WERI-Rb-1 (cell line): ENCODE results near the gene C1orf105.
"Not testable (repeated sequence)": the region's sequence is repeated elsewhere in the genome, so short reads cannot be mapped to it uniquely, and the experiment has no call there.

Experiments
- DNase-seq: peaks from one replicate; pipeline ENCODE4 v3.0.0-alpha.2; 2020
- H3K27ac ChIP-seq: fragments of 250-450 bp; sonication (Bioruptor Pico); 2 replicates; pipeline ENCODE4 v1.5.1; 2020; ENCODE audit warnings: mild to moderate bottlenecking, moderate library complexity
- H3K27me3 ChIP-seq: fragments of 250-450 bp; sonication (Bioruptor Pico); 2 replicates; pipeline ENCODE4 v1.5.1; 2021; ENCODE audit warnings: mild to moderate bottlenecking, low read depth, moderate library complexity; ENCODE audit not compliant: insufficient read depth, severe bottlenecking
- H3K36me3 ChIP-seq: fragments of 250-450 bp; sonication (Bioruptor Pico); 2 replicates; pipeline ENCODE4 v1.5.1; 2020; ENCODE audit warnings: mild to moderate bottlenecking, moderate library complexity
- H3K4me3 ChIP-seq: 2 replicates; pipeline ENCODE4 v1.5.1; 2011; ENCODE audit warnings: low read depth, mild to moderate bottlenecking, control low read depth, low read length
- H3K9me3 ChIP-seq: fragments of 250-450 bp; sonication (Bioruptor Pico); 2 replicates; pipeline ENCODE4 v1.5.1; 2021; ENCODE audit warnings: mild to moderate bottlenecking, moderate library complexity; ENCODE audit not compliant: severe bottlenecking
- TF ChIP-seq, protein P1 (sequence below): IDR thresholded peaks from 2 replicates; pipeline ENCODE4 v1.5.1; 2011; ENCODE audit warnings: low read depth, mild to moderate bottlenecking, control low read depth, inconsistent platforms, low read length

The C1orf105 gene, protein sequence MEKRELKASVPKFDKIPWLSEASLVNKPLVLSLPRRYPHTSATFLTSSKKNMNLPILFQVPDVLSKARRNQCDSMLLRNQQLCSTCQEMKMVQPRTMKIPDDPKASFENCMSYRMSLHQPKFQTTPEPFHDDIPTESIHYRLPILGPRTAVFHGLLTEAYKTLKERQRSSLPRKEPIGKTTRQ

DNA sequence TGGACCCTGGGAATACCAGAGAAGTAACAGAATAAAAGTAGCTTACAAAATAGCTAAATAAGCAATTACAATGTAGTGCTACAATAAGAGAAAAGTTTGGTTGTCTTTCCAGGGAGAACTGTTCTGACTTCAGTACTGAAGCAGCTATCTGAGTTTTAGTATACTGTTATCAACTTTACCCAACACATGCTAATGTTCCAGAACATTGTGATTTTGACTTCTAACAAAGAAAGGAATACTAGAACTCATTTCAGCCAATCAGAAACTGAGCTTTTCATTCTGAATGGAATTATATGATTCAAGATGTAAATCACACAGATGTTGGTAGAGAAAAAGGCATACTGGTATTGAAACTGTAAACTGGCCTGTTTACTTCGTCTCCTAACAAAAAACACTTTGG, at the start of gene C1orf105:
C1orf105 (plus strand) TSS at position 301 of the 400 bp plus-strand sequence. CDS start 201 bp downstream, outside the sequence.
- TF ChIP-seq, protein P1, sequence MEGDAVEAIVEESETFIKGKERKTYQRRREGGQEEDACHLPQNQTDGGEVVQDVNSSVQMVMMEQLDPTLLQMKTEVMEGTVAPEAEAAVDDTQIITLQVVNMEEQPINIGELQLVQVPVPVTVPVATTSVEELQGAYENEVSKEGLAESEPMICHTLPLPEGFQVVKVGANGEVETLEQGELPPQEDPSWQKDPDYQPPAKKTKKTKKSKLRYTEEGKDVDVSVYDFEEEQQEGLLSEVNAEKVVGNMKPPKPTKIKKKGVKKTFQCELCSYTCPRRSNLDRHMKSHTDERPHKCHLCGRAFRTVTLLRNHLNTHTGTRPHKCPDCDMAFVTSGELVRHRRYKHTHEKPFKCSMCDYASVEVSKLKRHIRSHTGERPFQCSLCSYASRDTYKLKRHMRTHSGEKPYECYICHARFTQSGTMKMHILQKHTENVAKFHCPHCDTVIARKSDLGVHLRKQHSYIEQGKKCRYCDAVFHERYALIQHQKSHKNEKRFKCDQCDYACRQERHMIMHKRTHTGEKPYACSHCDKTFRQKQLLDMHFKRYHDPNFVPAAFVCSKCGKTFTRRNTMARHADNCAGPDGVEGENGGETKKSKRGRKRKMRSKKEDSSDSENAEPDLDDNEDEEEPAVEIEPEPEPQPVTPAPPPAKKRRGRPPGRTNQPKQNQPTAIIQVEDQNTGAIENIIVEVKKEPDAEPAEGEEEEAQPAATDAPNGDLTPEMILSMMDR, result no peak
- DNase-seq, result no peak
- H3K27me3 ChIP-seq, result no peaks in the 10 kb centered on the region
- H3K36me3 ChIP-seq, result no peaks in the 10 kb centered on the region
- H3K9me3 ChIP-seq, result no peaks in the 10 kb centered on the region
- H3K27ac ChIP-seq, result no peak within 1 kb of the TSS
- no peak within 1 kb of the TSS for H3K4me3 ChIP-seq

DNA sequence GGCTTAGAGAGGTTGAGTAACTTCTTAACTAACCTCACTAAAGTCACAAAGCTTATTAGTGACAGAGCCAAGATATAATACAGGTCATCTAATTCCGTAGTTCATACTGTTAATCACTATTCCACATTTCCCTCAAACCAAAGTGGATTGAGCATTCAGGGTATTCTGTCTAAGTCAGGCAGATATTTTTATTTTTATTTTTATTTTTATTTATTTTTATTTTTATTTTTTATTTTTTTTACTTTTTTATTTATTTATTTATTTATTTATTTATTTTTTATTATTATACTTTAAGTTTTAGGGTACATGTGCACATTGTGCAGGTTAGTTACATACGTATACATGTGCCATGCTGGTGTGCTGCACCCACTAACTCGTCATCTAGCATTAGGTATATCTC, 48.8 kb upstream of the C1orf105 start:
- H3K27me3 ChIP-seq, H3K36me3 ChIP-seq, H3K27ac ChIP-seq, H3K4me3 ChIP-seq, DNase-seq, H3K9me3 ChIP-seq: not testable (repeated sequence)

DNA sequence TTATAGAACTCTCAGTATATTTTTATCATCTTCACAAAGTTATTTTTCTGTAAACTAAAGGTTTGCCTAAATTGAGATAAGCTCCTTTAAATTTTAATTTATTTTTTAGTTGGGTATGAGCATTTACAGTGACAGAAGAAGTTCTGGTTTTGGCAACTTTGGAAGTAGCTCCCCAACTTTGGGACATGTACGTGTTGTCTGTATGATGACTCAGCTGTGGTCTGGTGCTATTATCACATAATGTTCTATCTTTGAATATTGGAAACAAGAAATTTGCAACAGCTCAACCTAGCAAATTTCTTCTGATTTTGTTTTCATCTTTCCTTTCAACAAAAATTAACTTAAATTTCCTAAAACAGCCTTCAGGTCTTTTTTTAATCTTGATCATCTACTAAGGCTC, 46.6 kb upstream of the C1orf105 start:
- Histone ChIP-seq H3K36me3 (no peaks in the 10 kb centered on the region), H3K4me3 (no peak overlapping the region), H3K27me3 (no peaks in the 10 kb centered on the region), H3K9me3 (no peaks in the 10 kb centered on the region), H3K27ac (no peak overlapping the region)
- TF ChIP-seq, protein P1, result no peak
- DNase-seq, result no peak

DNA sequence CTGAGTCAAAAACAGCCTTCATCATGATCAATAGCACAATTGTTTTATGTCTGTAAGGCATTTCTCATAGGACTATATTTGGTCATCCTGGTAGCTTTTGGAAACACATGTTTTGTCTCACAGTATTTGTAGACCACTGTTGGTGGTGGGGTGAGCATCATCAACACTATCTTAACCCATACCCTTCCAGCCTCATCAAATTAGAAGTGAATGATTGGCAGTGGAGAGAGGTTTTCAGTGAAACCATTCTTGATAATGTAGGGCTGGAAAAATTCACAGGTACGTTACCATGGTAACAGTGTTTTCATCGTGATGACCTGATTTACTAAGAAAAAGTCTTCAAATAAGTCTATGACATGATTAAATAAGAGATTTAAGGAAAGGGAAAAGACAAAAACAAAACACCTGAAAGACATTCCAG, 45.3 kb upstream of the C1orf105 start:
- DNase-seq, result no peak
- H3K4me3 ChIP-seq, result no peak overlapping the region
- H3K27ac ChIP-seq, result no peak overlapping the region
- H3K9me3 ChIP-seq, result no peaks in the 10 kb centered on the region
- TF ChIP-seq, protein P1, result no peak
- no peaks in the 10 kb centered on the region for H3K36me3 ChIP-seq
- H3K27me3 ChIP-seq, result no peaks in the 10 kb centered on the region

DNA sequence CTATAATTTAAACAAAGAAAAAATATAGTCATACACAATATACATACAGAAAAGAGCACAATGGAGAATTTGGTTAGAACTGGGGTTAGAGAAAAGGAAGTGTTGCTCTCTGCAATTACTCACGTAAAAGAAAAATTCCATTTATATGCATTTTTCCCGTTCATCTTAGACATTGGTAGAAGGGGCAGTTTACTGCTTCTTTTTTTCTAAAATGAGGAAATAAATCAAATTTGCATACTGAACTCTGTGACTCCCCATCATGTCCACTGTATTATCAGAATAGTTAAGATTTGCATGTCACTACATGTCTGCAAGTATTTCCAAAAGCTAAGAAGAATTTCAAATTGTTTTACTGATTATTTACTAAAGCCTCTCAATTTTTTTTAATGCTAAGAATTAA, 44.1 kb upstream of the C1orf105 start:
- H3K27me3 ChIP-seq, result no peaks in the 10 kb centered on the region
- H3K36me3 ChIP-seq, result no peaks in the 10 kb centered on the region
- no peak overlapping the region for H3K4me3 ChIP-seq
- TF ChIP-seq, protein P1, result no peak
- no peak for DNase-seq
- H3K27ac ChIP-seq, result no peak overlapping the region
- no peaks in the 10 kb centered on the region for H3K9me3 ChIP-seq

DNA sequence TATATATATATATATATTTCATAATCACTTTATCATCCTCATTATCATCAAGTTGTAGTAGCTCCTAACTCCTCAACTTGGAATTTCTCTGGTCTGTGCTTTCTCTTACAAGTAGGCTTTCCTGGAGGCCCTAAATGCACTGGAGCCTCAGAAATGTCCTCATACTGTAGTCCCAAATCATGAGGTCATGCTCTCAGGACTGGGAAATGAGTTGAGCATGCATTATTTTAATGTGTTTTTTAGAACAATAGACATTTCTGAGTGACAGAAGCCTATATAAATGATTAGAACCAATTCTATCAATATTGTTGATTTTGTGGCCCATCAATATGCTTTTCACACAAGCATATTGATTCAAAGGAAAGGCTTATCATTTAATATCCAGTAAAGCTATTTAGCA, 42.9 kb upstream of the C1orf105 start:
- Histone ChIP-seq H3K9me3 (no peaks in the 10 kb centered on the region), H3K27ac (no peak overlapping the region), H3K4me3 (no peak overlapping the region), H3K36me3 (no peaks in the 10 kb centered on the region), H3K27me3 (no peaks in the 10 kb centered on the region)
- TF ChIP-seq, protein P1, result no peak
- no peak for DNase-seq
